ENCODE data around the gene RNF5.

The RNF5 gene

GRCh38 chr6:32131439-32131948, 46.7 kb upstream of the RNF5 start:
- H3K9me2 ChIP-seq (replicated peaks; ENCODE audit: control insufficient read depth, low read length): no peaks in the 10 kb centered on the region
- H3K4me2 ChIP-seq (ENCODE audit: low read length): no peak overlapping the region
- TF ChIP-seq CTCF (IDR thresholded peaks at IDR 0.05; ENCODE audit: low read depth, low read length, poor library complexity, severe bottlenecking) (no peak), EZH2phosphoT487 (IDR thresholded peaks at IDR 0.05; ENCODE audit: borderline replicate concordance, low read length) (no peak)
- H3K4me3 ChIP-seq (ENCODE audit: low read length): no peak overlapping the region
- peaks cover 18% of the 10 kb centered on the region for H3K36me3 ChIP-seq (ENCODE audit: control insufficient read depth, low read length)
- H3K27ac ChIP-seq (ENCODE audit: low read depth, low read length): no peak overlapping the region
- peaks cover 31% of the 10 kb centered on the region for H3K79me2 ChIP-seq (ENCODE audit: control insufficient read depth, low read length)
- 0 out of 2 replicates have a peak, but pooled peaks cover 3% of the 10 kb centered on the region for H4K20me1 ChIP-seq (ENCODE audit: control insufficient read depth, insufficient read depth, low read depth, low read length)
- H3K27me3 ChIP-seq (ENCODE audit: control insufficient read depth, low read length): peaks cover 8% of the 10 kb centered on the region; the same call in 1 of the 2 replicates
- H3K9me3 ChIP-seq (ENCODE audit: control insufficient read depth, insufficient read depth, low read length): no peaks in the 10 kb centered on the region
- 0 out of 2 replicates have a peak, but pooled peaks cover 3% of the 10 kb centered on the region for H3F3A ChIP-seq (ENCODE audit: control insufficient read depth, insufficient read depth)
- peaks cover 25% of the 10 kb centered on the region for H3K4me1 ChIP-seq (ENCODE audit: control insufficient read depth, low read length)

GRCh38 chr6:32132110-32132509, 46.1 kb upstream of the RNF5 start:
- H3K27ac ChIP-seq (ENCODE audit: low read depth, low read length): no peak overlapping the region
- H3K4me2 ChIP-seq (ENCODE audit: low read length): no peak overlapping the region
- no peaks in the 10 kb centered on the region for H4K20me1 ChIP-seq (ENCODE audit: control insufficient read depth, insufficient read depth, low read depth, low read length)
- no peak overlapping the region for H3K4me3 ChIP-seq (ENCODE audit: low read length)
- peaks cover 8% of the 10 kb centered on the region; the same call in 1 of the 2 replicates for H3K27me3 ChIP-seq (ENCODE audit: control insufficient read depth, low read length)
- peaks cover 19% of the 10 kb centered on the region for H3K4me1 ChIP-seq (ENCODE audit: control insufficient read depth, low read length)
- H3K9me3 ChIP-seq (ENCODE audit: control insufficient read depth, insufficient read depth, low read length): no peaks in the 10 kb centered on the region
- no peaks in the 10 kb centered on the region for H3K9me2 ChIP-seq (replicated peaks; ENCODE audit: control insufficient read depth, low read length)
- peaks cover 25% of the 10 kb centered on the region for H3K79me2 ChIP-seq (ENCODE audit: control insufficient read depth, low read length)
- TF ChIP-seq EZH2phosphoT487 (IDR thresholded peaks at IDR 0.05; ENCODE audit: borderline replicate concordance, low read length): no peak
- TF ChIP-seq CTCF (IDR thresholded peaks at IDR 0.05; ENCODE audit: low read depth, low read length, poor library complexity, severe bottlenecking): no peak
- H3F3A ChIP-seq (ENCODE audit: control insufficient read depth, insufficient read depth): 0 out of 2 replicates have a peak, but pooled peaks cover 3% of the 10 kb centered on the region
- H3K36me3 ChIP-seq (ENCODE audit: control insufficient read depth, low read length): peaks cover 12% of the 10 kb centered on the region

- H4K20me1 ChIP-seq (ENCODE audit: control insufficient read depth, insufficient read depth, low read depth, low read length): no peaks in the 10 kb centered on the region
- peaks cover 11% of the 10 kb centered on the region for H3K79me2 ChIP-seq (ENCODE audit: control insufficient read depth, low read length)
- H3K27me3 ChIP-seq (ENCODE audit: control insufficient read depth, low read length): peaks cover 8% of the 10 kb centered on the region; the same call in 1 of the 2 replicates
- H3K4me2 ChIP-seq (ENCODE audit: low read length): no peak overlapping the region
- H3K9me2 ChIP-seq (replicated peaks; ENCODE audit: control insufficient read depth, low read length): no peaks in the 10 kb centered on the region
- peaks cover 2% of the 10 kb centered on the region for H3K36me3 ChIP-seq (ENCODE audit: control insufficient read depth, low read length)
- H3K4me3 ChIP-seq (ENCODE audit: low read length): no peak overlapping the region
- H3K9me3 ChIP-seq (ENCODE audit: control insufficient read depth, insufficient read depth, low read length): no peaks in the 10 kb centered on the region
- 0 out of 2 replicates have a peak, but pooled peaks cover 3% of the 10 kb centered on the region for H3F3A ChIP-seq (ENCODE audit: control insufficient read depth, insufficient read depth)
- TF ChIP-seq EZH2phosphoT487 (IDR thresholded peaks at IDR 0.05; ENCODE audit: borderline replicate concordance, low read length) (no peak), CTCF (IDR thresholded peaks at IDR 0.05; ENCODE audit: low read depth, low read length, poor library complexity, severe bottlenecking) (no peak)
- peaks cover 11% of the 10 kb centered on the region for H3K4me1 ChIP-seq (ENCODE audit: control insufficient read depth, low read length)
- no peak overlapping the region for H3K27ac ChIP-seq (ENCODE audit: low read depth, low read length)
Observed at GRCh38 chr6:32133786-32134185, 44.4 kb upstream of the RNF5 start.
